GM12872 (cell line): ENCODE measurements around the gene PDZD8.

Experiments
- TF ChIP-seq, protein P1 (sequence below): IDR thresholded peaks from 3 replicates; pipeline ENCODE4 v1.5.1; 2011; ENCODE audit warnings: low read depth, mild to moderate bottlenecking, low read length, moderate library complexity; ENCODE audit not compliant: insufficient read depth

The PDZD8 gene

DNA sequence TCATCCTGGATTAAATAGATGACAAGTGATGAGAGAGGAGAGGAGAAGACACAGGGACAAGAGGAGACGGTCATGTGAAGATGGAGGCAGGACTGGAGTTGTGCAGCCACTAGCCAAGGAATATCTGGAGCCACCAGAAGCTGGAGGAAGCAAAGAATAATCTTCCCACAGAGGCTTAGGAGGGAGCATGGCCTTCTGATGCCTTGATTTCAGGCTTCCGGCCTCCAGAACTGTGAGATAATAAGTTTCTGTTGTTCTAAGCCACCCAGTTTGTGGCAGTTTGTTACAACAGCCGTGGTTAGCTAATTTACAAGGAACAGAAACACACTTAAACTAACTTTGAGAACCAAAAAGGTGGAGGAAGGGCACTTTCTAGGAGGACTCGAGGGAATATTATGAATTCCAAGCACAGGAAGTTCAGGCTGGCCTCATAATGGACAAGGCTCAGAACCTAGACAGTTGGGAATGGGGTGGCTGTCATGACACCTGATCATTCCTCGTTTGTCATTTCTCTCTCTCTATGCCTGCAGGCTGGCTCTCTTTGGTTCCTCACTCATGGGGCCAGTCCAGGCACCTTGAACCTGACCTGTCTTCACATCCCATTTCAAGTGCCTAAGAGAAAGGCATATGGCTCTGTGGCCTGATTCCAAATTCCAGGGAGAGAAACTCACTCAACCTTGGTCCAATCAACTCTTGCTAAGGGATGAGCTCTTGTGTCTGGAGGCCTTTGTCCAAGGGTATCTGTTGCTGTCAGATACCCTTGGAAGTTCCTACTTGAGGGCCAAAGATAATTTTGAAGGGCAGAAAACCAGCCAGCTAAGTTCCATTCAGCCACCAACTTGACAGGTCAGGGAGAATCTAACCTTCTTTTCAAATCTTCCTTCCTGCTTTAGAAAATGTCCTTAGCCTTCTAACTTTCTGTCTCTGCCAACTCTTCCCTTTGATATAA is 33.5 kb upstream of the PDZD8 start:
- TF ChIP-seq, protein P1, sequence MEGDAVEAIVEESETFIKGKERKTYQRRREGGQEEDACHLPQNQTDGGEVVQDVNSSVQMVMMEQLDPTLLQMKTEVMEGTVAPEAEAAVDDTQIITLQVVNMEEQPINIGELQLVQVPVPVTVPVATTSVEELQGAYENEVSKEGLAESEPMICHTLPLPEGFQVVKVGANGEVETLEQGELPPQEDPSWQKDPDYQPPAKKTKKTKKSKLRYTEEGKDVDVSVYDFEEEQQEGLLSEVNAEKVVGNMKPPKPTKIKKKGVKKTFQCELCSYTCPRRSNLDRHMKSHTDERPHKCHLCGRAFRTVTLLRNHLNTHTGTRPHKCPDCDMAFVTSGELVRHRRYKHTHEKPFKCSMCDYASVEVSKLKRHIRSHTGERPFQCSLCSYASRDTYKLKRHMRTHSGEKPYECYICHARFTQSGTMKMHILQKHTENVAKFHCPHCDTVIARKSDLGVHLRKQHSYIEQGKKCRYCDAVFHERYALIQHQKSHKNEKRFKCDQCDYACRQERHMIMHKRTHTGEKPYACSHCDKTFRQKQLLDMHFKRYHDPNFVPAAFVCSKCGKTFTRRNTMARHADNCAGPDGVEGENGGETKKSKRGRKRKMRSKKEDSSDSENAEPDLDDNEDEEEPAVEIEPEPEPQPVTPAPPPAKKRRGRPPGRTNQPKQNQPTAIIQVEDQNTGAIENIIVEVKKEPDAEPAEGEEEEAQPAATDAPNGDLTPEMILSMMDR, result no peak

DNA sequence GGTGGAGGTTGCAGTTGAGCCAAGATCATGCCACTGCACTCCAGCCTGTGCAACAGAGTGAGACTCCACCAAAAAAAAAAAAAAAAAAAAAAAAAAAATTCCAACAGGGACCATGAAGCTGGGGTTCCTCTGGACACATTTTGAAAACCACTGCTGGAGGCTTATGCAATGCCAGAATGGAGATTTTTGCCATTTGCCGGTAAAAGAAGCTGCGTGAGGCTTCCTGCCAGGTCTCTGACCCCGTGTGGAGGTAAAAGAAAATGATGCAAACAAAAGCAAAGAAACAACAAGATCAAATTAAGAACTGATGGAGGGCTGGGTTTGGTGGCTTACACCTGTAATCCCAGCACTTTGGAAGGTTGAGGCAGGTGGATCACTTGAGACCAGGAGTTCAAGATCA is 30.5 kb upstream of the PDZD8 start:
- TF ChIP-seq, protein P1, result no peak

DNA sequence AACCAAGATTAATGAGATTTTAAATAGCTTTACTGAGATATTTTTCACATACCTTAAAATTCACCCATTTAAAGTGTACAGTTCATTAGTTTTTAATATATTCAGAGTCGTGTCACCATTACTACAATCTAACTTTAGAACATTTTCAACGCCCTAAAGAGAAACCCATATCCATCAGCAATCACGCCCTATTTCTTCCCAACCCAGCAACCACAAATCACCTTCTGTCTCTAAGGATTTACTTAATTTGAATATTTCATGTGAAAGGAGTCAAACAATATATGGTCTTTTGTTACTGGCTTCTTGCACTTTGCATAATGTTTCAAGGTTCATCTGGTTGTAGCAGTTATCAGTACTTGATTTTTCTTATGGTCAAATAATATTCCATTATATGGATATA is 25.1 kb upstream of the PDZD8 start:
- TF ChIP-seq, protein P1, result no peak

DNA sequence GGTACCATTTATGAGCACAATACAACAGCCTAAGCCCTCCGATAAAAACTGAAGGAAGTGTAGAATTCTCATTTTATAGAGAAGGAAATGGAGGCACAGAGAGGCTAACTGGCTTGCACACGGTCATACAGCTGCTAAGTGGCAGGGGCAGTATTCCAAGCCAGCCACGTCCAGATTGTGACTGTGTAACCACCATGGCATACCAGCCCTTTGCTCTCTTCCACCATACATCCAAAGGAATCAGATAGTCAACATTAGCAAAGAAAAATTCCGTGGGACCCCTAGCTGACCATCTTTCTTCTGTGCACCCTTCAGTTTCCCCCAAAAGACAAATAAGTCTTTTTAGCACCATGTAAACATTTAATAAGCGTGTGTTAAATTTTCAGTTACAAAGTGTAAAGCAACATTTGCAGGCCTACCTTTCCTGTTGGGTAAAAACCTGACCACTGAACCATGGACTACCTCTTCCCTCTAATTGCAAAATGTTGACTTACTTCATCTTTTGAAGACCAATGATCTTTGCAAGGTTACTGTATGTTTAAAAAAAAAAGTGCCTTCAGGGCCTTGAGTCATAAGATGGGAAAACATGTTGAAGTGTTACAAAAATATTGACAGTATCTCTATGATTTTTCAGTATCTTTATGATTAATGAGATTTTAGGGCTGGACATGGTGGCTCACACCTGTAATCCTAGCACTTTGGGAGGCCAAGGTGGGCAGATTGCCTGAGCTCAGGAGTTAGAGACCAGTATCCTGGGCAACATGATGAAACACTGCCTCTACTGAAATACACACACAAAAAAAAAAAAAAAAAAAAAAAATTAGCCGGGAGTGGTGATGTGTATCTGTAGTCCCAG is 24.3 kb upstream of the PDZD8 start:
- TF ChIP-seq, protein P1, result no peak

DNA sequence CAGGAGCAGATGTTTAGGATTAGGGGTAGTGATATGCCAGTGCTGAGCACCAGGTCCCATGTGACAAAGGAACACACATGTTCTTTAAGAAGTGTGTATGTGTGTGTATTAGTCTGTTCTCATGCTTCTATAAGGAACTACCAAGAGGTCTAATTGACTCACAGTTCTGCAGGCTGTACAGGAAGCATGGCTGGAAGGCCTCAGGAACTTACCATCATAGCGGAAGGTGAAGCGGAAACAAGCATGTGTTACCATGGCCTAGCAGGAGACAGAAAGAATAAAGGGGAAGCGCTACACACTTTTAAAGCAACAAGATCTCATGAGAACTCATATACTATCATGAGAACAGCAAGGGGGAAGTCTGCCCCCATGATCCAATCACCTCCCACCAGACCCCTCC is 22.8 kb upstream of the PDZD8 start:
- TF ChIP-seq, protein P1, result no peak

DNA sequence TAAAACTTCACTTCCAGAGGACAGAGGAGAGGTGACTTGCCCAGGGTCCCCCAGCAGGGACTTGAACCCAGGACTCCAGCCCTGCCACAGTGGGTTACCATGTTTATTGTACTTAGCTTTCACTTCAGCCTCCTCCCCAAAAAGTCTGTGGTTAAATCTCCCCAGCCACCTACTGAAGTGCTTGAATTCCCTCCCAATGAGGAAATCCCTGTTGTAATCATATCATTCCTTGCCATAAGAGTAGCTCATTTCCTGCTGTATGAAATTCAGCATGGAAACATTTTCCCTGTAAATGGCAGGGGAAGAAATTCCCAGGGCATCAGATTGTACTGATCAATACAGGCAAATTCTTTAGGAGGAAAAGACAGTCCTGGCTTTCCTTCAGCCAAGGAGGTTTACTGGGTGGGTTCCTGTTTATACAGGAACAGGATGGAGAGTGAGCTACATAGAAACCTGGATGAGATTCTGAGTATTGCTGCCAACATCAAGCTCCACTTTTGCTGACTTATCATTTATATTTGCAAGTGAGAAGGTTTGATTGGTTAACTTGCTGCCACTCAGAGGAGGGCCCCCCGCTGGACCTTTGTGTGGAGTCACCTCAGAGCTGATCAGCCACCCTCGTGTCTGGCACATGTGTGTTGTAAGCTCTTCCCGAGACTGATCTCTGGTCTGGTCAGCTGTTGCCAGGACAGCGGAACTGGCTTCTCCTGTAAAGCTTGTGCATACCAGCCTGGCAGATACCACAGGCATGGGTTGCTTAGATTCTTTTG is 16.4 kb upstream of the PDZD8 start:
- TF ChIP-seq, protein P1, result no peak
